ENCODE measurements around the gene ACTA2.

The ACTA2 gene

DNA sequence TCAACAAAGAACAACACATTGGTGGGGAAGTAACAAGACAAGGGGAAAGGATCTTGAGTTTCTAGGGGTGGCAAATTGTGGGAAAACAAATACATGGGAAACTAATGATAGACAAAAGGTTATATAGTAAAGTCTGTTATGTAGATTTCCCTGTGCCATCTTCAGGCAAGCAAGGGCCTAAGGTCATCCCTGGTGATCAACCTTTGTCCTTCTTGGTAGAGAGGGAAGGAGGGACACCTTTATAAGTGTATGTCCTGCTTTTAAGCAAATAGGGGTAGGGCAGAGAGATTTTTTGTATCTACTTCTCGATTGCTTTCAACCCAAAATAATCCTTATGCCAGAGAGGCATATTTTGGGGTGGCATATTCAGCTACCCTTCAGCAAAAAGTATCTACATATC, 11.8 kb upstream of the ACTA2 start:
- H3K27ac ChIP-seq, result no peak overlapping the region
- TF ChIP-seq, protein P1, sequence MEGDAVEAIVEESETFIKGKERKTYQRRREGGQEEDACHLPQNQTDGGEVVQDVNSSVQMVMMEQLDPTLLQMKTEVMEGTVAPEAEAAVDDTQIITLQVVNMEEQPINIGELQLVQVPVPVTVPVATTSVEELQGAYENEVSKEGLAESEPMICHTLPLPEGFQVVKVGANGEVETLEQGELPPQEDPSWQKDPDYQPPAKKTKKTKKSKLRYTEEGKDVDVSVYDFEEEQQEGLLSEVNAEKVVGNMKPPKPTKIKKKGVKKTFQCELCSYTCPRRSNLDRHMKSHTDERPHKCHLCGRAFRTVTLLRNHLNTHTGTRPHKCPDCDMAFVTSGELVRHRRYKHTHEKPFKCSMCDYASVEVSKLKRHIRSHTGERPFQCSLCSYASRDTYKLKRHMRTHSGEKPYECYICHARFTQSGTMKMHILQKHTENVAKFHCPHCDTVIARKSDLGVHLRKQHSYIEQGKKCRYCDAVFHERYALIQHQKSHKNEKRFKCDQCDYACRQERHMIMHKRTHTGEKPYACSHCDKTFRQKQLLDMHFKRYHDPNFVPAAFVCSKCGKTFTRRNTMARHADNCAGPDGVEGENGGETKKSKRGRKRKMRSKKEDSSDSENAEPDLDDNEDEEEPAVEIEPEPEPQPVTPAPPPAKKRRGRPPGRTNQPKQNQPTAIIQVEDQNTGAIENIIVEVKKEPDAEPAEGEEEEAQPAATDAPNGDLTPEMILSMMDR (conservative IDR thresholded peaks at IDR 0.05), result no peak
- TF ChIP-seq ZFX (IDR thresholded peaks at IDR 0.05), result no peak

DNA sequence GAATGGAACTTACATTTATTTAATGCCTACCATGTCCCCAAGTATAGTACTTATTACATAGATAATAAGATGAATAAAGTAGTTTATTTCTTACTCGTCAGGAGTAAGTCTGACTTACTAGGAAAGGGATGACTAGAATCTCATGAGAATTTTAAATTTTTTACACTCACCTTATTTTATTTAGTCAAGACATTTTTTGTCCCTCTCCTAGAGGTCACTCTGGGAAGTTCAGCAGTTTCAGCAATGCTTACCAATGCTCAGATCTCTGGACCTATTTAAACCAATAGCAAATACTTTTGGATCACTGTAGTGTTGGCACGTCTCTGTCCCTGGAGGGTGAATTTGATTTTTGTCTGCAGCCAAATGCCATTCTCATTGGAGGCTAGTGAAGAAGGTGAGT, 10.7 kb upstream of the ACTA2 start:
- TF ChIP-seq, protein P1 (conservative IDR thresholded peaks at IDR 0.05), result peak; percentile 2; the same call in 1 of the 2 replicates
- TF ChIP-seq ZFX (IDR thresholded peaks at IDR 0.05), result no peak
- H3K27ac ChIP-seq, result no peak overlapping the region

DNA sequence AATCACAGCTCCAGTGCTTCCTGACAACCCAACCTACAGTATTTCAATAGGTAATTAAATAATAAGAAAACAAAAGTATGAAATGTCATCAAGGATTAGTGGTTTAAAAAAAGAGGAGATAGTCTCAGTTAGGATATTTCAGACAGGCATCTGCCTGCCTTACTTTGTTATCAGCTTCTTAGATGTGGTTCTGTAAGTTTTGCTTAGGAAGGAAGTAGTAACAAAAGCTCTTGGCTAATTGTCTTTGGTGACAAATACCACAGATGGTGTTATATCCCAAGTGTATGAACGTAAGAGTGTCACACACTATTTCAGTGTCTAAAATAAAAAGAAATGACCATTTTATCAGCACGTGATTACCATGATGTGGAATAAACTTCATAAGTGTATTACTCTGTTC, 9.8 kb upstream of the ACTA2 start:
- TF ChIP-seq, protein P1 (conservative IDR thresholded peaks at IDR 0.05), result no peak
- TF ChIP-seq ZFX (IDR thresholded peaks at IDR 0.05), result no peak
- H3K27ac ChIP-seq, result no peak overlapping the region

DNA sequence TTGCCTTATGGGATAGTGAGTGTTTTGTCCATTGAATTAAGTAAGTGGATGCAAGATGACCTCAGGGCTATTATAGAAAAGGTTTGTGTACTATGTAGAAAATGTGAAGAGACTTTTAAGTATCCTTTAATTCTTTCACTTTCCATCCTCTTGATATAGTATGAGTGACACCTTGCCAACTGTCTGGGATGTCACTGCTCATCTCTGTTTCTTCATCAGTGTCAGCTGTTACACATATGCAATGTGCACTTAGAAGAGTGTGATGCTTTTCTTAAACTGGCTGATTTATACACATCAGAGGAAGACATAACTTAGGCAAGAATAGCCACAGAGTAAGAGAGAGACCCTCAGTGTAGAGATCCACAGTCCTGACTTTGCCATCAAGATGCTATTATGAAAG, 8.7 kb upstream of the ACTA2 start:
- no peak overlapping the region for H3K27ac ChIP-seq
- TF ChIP-seq, protein P1 (conservative IDR thresholded peaks at IDR 0.05), result no peak
- no peak for TF ChIP-seq ZFX (IDR thresholded peaks at IDR 0.05)

DNA sequence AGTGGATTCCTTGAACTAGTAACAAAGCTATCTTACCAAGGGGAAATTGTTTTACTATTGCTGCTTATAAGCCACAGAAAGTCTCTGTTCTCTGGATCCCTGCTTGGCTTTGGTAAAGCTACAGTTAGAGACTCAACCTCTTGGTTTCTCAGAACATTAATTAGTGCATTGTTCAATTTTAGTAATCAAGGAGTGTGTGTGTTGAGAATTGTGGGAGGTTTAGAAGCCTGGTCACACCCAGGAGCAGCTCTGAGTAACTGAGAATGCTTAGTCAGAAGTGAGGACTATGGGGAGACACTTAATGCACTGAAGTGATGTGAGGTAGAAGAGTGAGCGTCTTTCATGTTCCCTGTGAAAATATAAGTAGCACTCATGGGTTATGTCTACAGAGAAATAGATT, 8.2 kb upstream of the ACTA2 start:
- H3K27ac ChIP-seq, result no peak overlapping the region
- no peak for TF ChIP-seq ZFX (IDR thresholded peaks at IDR 0.05)
- TF ChIP-seq, protein P1 (conservative IDR thresholded peaks at IDR 0.05), result no peak

DNA sequence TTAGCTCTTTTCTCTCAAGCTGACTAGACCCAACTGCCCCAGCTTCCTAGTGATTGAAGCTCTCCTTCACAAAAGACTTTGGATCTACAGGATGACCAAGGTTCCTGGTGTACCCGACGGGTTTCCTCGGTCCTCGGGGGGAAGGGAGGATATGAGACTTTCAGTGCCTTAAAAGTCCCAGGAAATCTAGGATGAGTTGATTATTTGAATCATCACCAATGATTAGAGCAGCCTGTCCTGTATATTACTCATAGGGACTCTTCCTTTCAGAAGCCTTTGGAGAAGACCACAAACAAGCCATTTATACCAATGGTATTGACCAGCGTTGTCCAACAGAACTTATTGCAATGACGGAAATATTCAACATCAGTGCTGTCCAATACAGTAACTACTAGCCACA, 6.1 kb upstream of the ACTA2 start:
- no peak for TF ChIP-seq ZFX (IDR thresholded peaks at IDR 0.05)
- TF ChIP-seq, protein P1 (conservative IDR thresholded peaks at IDR 0.05), result no peak

DNA sequence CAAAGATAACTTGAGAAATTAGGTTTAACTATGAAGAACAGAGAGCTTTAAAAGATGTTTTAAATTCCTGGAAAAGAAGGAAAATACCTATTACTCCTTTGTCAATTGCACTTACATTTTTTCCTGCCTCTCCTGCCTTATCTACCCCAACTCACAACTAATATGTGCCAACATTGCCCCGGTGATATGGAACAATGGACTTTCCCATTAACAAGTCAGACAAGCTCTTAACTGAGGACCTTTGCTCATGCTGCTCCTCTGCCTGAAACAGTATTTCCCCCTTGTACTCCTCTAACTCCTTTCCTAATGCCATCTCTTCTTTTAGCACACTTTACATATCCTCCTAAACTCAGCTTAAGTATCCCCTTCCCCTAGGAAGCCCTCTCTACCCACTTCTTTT, 4.8 kb upstream of the ACTA2 start:
- TF ChIP-seq, protein P1 (conservative IDR thresholded peaks at IDR 0.05), result no peak
- no peak for TF ChIP-seq ZFX (IDR thresholded peaks at IDR 0.05)
- no peak overlapping the region for H3K27ac ChIP-seq

More for the DNA sequence above, 6.1 kb upstream of the ACTA2 start:
- no peak overlapping the region for H3K27ac ChIP-seq

Data from C4-2B (cell line).